ENCODE results near the gene ZNF438.
"Not testable (repeated sequence)": the region's sequence is repeated elsewhere in the genome, so short reads cannot be mapped to it uniquely, and the experiment has no call there.

The ZNF438 gene

DNA sequence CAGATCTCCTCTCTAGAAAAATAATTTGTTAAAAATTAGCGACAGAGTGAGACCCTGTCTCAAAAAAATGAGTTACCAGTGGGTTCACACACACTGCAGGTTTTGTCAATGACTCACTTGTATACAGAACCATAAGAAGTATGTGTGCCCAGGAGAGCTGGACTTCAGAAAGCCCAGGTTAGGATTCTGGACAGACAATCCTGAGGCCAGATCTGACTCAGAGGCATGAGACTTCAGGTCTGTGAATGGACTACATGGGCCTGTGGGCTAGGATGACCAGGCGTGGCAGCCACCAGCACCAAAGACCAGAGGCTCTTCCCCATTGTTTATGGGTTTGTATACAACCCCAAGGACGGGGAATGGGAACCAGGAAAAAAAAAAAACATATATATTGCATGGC lies 9.3 kb upstream of the ZNF438 start:
- no peak for DNase-seq

GRCh38 chr10:31039006-31039405 lies 7.3 kb upstream of the ZNF438 start:
- not testable (repeated sequence) for DNase-seq

- no peak for DNase-seq
Observed at GRCh38 chr10:31037749-31038148, 6.1 kb upstream of the ZNF438 start.

DNA sequence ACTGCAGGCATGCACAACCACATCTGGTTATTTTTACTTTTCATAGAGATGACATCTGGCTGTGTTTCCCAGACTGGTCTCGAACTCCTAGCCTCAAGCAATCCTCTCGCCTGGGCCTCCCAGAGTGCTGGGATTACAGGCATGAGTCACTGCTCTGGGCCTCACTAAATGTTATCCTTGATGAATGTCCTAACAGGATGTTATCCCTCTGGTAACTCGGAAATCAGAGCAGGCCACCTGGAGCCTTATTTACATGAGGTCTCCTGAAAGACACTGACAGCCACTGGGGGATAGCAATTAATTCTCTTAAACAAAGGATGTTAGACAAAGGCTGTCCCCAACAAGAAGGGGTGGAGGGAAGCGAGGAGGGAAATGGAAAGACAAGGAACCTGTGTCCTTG lies 4.5 kb upstream of the ZNF438 start:
- no peak for DNase-seq

DNA sequence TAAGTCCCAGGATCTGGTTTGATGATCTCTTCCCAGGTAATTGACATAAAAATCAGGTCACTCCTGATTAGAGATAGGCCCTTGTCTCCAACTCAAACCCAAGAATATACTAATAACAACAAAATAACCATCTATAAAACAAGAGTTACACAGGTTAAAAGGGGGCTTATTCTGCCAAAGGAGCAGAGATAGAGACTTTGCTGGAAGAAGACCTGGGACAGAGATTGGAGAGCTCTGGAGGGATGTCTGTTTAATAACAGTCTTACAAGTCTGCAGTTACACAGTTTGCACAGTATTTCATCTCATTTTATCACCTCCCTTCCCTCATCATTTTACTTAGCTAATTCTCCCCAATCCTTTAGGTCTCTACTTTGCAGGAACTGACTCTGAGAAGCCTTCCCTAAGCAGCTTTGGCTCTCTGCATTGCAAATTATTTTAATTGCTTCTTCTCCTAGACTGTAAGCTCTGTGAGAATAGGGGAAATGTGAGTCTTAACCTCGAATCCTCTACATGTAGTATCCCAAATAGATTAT lies 3.7 kb upstream of the ZNF438 start:
- no peak for DNase-seq

GRCh38 chr10:31034098-31034909 lies 2.6 kb upstream of the ZNF438 start:
- DNase-seq, result no peak

GRCh38 chr10:31033147-31033546 lies 1.5 kb upstream of the ZNF438 start:
- DNase-seq, result no peak

- DNase-seq, result peak; percentile 94 to 96
Observed at GRCh38 chr10:31032258-31033132, 830 bp upstream of the ZNF438 start.

DNA sequence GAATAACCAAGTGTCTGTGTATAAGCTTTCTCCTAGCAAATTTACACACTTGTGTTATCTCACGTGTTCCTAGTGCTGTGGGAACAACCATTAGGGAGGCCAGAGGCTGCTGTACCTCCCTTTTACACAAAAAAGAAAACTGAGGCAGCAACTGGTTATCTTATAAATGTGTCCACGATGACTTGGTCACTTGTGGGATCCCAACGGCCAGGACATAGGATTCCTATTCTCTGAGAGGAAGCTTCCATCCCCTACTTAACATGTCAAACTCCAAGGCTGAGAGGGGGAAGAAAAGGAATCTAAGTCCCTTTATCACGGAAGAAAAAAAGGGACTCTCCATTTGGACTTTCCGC lies 484 bp downstream of the ZNF438 start:
- no peak for DNase-seq

- DNase-seq, result no peak
Observed at GRCh38 chr10:31030800-31031199, 865 bp downstream of the ZNF438 start.

DNA sequence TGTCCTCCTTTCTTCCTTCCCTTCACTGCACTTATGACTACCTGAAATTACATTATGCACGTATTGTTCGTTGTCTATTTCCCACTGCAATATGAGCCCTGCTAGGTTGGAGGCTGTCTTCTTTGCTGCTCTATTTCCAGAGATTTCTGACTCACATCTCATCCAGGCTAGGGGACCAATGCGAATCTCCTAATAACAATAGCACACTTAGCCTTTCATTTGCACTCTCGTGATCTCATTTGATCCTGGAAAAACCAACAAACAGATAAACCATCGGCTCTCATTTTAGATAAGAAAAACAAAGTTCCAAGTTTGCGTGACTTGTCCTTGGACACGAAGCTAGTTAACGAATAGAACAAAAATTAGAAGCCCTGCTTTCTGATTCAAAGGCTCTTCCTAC lies 1.4 kb downstream of the ZNF438 start:
- DNase-seq, result no peak

DNA sequence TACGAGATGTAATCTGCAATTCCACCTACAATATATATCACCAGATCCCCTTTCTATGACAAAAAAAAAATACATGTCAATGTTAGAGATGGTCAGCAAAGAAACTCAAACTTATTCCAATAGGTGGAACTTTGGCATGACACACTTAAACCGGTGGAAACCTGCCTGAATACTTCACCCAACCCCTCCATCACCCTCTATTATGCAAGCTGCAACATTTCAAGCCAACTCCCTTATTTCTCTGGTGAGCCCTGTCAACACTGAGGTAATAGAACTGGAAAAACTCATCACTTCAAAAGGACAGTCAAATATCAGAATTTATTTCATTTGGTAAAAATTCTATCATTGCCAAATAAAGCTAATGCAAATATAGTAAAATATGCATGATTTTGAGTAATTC lies 3.6 kb downstream of the ZNF438 start:
- no peak for DNase-seq

GRCh38 chr10:31026279-31026678 lies 5.4 kb downstream of the ZNF438 start:
- DNase-seq, result not testable (repeated sequence)

DNA sequence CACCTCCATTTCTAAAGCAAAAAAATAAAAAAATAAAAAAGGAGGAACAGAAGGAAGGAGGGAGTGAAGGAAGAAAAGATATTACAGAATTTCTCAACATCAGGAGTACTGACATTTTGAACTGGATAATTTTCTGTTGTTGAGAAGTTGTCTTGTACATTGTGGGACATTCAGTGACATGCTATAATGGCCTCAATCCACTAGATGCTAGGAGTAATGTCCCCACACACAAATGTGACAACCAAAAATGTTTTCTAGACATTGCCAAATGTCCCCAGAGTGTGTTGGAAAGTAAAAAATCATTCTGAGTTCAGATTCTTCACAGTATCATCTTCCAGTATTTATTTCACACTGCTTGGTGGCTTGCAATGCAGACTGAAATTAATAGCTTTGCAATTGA lies 6.5 kb downstream of the ZNF438 start:
- DNase-seq, result no peak

DNA sequence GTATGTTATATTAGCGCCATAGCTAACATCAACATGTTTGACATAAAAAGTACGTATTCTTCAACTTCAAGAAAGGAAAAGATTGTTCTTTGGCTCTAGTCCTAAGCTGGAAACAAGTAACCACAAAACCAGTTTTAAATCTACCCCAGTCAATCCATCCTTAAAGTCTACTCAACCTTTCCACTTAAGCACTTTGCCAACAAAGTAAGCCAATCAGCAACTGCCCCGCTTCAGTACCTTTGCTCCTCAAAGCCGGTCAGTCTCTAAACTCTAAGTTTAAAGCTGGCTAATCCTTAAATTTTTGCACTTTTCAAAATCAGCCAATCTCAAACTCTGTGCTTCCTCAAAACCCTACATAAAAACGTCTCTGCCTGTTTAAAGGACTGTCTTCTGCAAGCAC lies 8.1 kb downstream of the ZNF438 start:
- DNase-seq, result no peak

- no peak for DNase-seq
Observed at GRCh38 chr10:31020209-31020608, 11.5 kb downstream of the ZNF438 start.

DNA sequence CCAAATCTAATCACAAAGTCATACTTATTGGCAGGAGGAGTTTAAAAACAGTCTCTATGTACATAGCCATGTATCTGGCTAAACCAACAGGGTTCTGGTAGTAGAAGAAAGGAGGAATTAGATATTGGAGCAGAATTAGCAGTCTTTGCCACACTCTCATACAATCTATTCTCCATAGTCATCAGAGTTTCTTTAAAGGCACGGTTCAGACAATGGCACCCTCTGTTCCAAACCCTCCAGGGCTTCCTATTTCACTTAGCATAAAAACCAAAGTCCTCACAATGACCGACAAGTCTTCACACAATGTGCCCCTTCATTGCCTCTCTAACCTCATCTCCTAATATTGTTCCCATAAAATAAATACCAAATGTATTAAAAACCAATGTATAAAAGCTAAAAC lies 12.7 kb downstream of the ZNF438 start:
- DNase-seq, result no peak

- DNase-seq, result no peak
Observed at GRCh38 chr10:31018356-31018750, 13.3 kb downstream of the ZNF438 start.

- DNase-seq, result no peak
Observed at GRCh38 chr10:31017534-31018355, 13.9 kb downstream of the ZNF438 start.

DNA sequence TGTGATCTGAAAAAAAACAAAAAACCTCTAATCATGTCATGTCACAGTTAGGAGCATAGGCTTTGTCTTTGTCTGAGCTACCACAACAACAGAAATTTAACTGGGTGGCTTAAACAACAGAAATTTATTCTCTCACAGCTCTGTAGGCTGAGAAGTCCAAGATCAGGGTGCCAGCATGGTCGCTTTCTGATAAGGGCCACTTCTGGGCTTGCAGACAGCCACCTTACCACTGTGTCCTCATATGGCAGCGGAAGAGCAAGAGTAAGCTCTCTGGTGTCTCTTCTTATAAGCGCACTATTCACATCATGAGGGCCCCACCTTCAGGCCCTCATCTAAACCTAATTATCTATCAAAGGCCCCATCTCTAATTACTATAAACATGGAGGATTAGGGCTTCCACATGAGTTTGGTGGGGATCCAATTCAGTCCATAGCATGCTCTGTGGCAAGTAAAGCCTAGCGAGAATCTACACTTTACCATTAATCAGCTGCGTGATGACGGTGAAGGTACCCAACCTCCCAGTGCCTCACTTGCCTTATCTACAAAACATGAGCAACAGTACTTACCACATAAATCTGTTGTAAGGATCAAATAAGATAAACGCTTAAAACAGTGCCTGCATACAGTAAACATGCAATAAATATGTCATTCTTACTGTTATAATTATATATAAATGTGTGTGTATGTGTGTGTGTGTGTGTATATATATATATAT lies 17.3 kb downstream of the ZNF438 start:
- no peak for DNase-seq

- DNase-seq, result no peak
Observed at GRCh38 chr10:31013331-31013730, 18.3 kb downstream of the ZNF438 start.

GRCh38 chr10:31011665-31012022 lies 20.0 kb downstream of the ZNF438 start:
- no peak for DNase-seq
